Ramos (cell line): ENCODE measurements around the gene MXRA7.
"Not testable (repeated sequence)": the region's sequence is repeated elsewhere in the genome, so short reads cannot be mapped to it uniquely, and the experiment has no call there.

ENCODE experiments used
- in situ Hi-C: fragments of 300-500 bp; cut with MboI; formaldehyde crosslinking; loops from one replicate; pipeline ENCODE4 v1.14.3; 2022; ENCODE audit warnings: low sequenced_read_pairs; ENCODE audit not compliant: unreplicated experiment

Gene MXRA7

GRCh38 chr17:76658242-76658662, 52.5 kb downstream of the MXRA7 start:
- in situ Hi-C loops: no loop called here

- in situ Hi-C loops: no loop called here
Observed at GRCh38 chr17:76657505-76658241, 53.1 kb downstream of the MXRA7 start.

- in situ Hi-C loops: no loop called here
Observed at GRCh38 chr17:76654408-76654807, 56.4 kb downstream of the MXRA7 start.

GRCh38 chr17:76650504-76650903, 60.3 kb downstream of the MXRA7 start:
- in situ Hi-C loops: no loop called here

- in situ Hi-C loops: no loop called here
Observed at GRCh38 chr17:76646712-76647111, 64.1 kb downstream of the MXRA7 start.

GRCh38 chr17:76645481-76645880, 65.3 kb downstream of the MXRA7 start:
- in situ Hi-C loops: no loop called here

- in situ Hi-C loops: no loop called here
Observed at GRCh38 chr17:76644995-76645394, 65.8 kb downstream of the MXRA7 start.

- in situ Hi-C loops: no loop called here
Observed at GRCh38 chr17:76643553-76644148, 67.1 kb downstream of the MXRA7 start, which contains the start of gene ST6GALNAC1. TSS of gene ST6GALNAC1 (minus strand) at chr17:76643757. CDS start at chr17:76643638, 119 bp downstream.

GRCh38 chr17:76642994-76643393, 67.8 kb downstream of the MXRA7 start:
- in situ Hi-C loops: no loop called here

- in situ Hi-C loops: no loop called here
Observed at GRCh38 chr17:76642032-76642561, 68.7 kb downstream of the MXRA7 start.

- in situ Hi-C loops: no loop called here
Observed at GRCh38 chr17:76641501-76641900, 69.3 kb downstream of the MXRA7 start.

- in situ Hi-C loops: no loop called here
Observed at GRCh38 chr17:76640550-76641380, 70.0 kb downstream of the MXRA7 start.

- in situ Hi-C loops: no loop called here
Observed at GRCh38 chr17:76638263-76638662, 72.5 kb downstream of the MXRA7 start.

- in situ Hi-C loops: not testable (repeated sequence)
Observed at GRCh38 chr17:76636486-76637206, 74.1 kb downstream of the MXRA7 start.

GRCh38 chr17:76635659-76636360, 75.0 kb downstream of the MXRA7 start:
- in situ Hi-C loops: no loop called here

- in situ Hi-C loops: no loop called here
Observed at GRCh38 chr17:76635039-76635438, 75.7 kb downstream of the MXRA7 start.

- in situ Hi-C loops: no loop called here
Observed at GRCh38 chr17:76633628-76634328, 77.0 kb downstream of the MXRA7 start.

- in situ Hi-C loops: no loop called here
Observed at GRCh38 chr17:76631821-76632565, 78.8 kb downstream of the MXRA7 start.
